ENCODE data around the gene SLC2A6. TPM values are rescaled to one million over a fixed set of nuclear protein-coding genes. Genes with fewer than 3 reads are reported as not detected.

Gene SLC2A6
- total RNA-seq, 1 experiment from 2014 or later, result 18.7 TPM

DNA sequence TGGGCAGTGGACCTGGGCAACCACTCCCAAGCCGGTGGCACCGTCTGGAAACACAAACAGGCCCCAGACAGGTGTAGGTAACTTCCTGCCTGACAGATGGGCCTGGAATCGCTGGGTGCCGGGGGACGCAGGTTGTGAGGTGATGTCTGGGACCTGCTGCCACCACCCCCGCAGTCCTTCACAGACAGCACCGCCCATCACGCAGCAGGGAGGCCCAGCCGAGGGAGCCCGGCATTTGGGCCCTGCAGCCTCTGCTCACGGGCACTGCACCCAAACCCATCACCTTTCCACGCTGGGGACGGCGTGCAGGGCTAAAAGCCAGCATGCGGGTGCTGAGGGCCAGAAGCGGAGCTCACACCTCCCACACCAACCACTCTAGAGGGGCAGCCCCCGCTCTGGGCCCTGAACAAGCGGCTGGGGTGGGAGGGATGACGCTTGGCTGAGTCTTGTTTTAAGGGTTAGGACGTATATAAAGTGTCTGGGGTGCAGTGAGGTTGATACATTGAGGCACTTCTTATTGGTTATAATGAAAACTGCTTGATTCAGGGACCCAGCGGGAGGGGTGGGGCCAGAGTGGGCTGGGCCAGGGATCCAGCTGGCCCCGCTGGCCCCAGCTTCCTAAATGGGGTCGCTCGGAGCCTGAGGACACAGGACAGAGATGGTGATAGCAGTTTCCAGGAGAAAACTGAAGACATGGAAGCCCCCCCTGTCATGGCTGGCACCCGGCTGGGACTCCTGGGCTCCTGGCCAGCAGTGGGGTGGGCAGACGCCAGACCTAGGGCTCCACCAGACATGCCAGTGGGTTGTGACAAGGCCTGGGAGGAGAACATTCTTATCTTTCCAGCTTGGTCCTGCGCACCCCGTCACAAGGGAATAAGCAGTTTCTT lies 34.6 kb upstream of the SLC2A6 start:
- no peaks in the 10 kb centered on the region for H4K20me1 ChIP-seq (ENCODE audit: control insufficient read depth, insufficient read depth, insufficient read length)
- H4K91ac ChIP-seq (ENCODE audit: insufficient read length, low read depth, low read length), result no peak overlapping the region
- no peak overlapping the region for H2BK12ac ChIP-seq (ENCODE audit: insufficient read length, low read depth, low read length)
- no peak for DNase-seq
- no peak overlapping the region for H3K27ac ChIP-seq (ENCODE audit: insufficient read length, low read depth, low read length)
- no peaks in the 10 kb centered on the region for H3K23me2 ChIP-seq (ENCODE audit: insufficient read length, low read depth, low read length, poor library complexity, severe bottlenecking)
- H3K4me2 ChIP-seq (ENCODE audit: insufficient read depth, insufficient read length, low read length), result no peak overlapping the region
- Mint-ChIP-seq H3K9me3 (no peaks in the 10 kb centered on the region), H3K4me3 (no peak overlapping the region), H3K4me1 (peaks cover 8 to 17% of the 10 kb centered on the region in 2 experiments), H3K27me3 (ENCODE audit: low read depth) (peaks cover 15% of the 10 kb centered on the region), H3K27ac (no peak overlapping the region), H3K36me3 (ENCODE audit: insufficient read depth in 1 of 3, low read depth in 3 of 3) (no peaks in the 10 kb centered on the region)
- no peak overlapping the region for H2AFZ ChIP-seq (ENCODE audit: low read length)
- H3K79me2 ChIP-seq (ENCODE audit: insufficient read depth, low read length), result no peaks in the 10 kb centered on the region
- TF ChIP-seq, protein P1, sequence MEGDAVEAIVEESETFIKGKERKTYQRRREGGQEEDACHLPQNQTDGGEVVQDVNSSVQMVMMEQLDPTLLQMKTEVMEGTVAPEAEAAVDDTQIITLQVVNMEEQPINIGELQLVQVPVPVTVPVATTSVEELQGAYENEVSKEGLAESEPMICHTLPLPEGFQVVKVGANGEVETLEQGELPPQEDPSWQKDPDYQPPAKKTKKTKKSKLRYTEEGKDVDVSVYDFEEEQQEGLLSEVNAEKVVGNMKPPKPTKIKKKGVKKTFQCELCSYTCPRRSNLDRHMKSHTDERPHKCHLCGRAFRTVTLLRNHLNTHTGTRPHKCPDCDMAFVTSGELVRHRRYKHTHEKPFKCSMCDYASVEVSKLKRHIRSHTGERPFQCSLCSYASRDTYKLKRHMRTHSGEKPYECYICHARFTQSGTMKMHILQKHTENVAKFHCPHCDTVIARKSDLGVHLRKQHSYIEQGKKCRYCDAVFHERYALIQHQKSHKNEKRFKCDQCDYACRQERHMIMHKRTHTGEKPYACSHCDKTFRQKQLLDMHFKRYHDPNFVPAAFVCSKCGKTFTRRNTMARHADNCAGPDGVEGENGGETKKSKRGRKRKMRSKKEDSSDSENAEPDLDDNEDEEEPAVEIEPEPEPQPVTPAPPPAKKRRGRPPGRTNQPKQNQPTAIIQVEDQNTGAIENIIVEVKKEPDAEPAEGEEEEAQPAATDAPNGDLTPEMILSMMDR (conservative IDR thresholded peaks at IDR 0.05), result no peak
- H4K8ac ChIP-seq (replicated peaks; ENCODE audit: insufficient read length, low read depth, low read length), result no peak overlapping the region
- no peak overlapping the region for H3K9ac ChIP-seq (ENCODE audit: extremely low read depth, insufficient read length, low read length)
- no peak overlapping the region for H3K18ac ChIP-seq (ENCODE audit: insufficient read length, low read depth, low read length)
- no peak overlapping the region for H2BK15ac ChIP-seq (ENCODE audit: low read depth, low read length)
- no peak overlapping the region; the same call in 1 of the 2 replicates for H3K14ac ChIP-seq (ENCODE audit: insufficient read depth, low read length)
- no peak overlapping the region for H3K4ac ChIP-seq (ENCODE audit: low read depth, low read length)
- no peak overlapping the region for H3K56ac ChIP-seq (ENCODE audit: insufficient read length, low read depth, low read length)
- H3K9me3 ChIP-seq (ENCODE audit: control insufficient read depth, low read depth, low read length), result no peaks in the 10 kb centered on the region
- H2AK5ac ChIP-seq (ENCODE audit: insufficient read length, low read length), result no peak overlapping the region
- no peak overlapping the region for H2BK5ac ChIP-seq (ENCODE audit: insufficient read length, low read length)
- no peak overlapping the region for H3T11ph ChIP-seq (ENCODE audit: low read length)
- H3K4me1 ChIP-seq (ENCODE audit: insufficient read depth, low read length), result peaks cover 2% of the 10 kb centered on the region; the same call in 1 of the 2 replicates
- H3K27me3 ChIP-seq (ENCODE audit: insufficient read depth, low read length), result no peaks in the 10 kb centered on the region
- no peak overlapping the region for H4K5ac ChIP-seq (ENCODE audit: insufficient read length, low read depth, low read length)
- H2BK20ac ChIP-seq (ENCODE audit: low read depth, low read length, poor library complexity, severe bottlenecking), result no peak overlapping the region
- no CpG with 5 or more reads among the region's 28 CpGs for WGBS (ENCODE audit: extremely low coverage, insufficient read length, low lambda C conversion rate)
- H2BK120ac ChIP-seq (ENCODE audit: low read depth, low read length, poor library complexity, severe bottlenecking), result no peak overlapping the region
- H3K79me1 ChIP-seq (ENCODE audit: insufficient read depth, low read depth, low read length, poor library complexity, severe bottlenecking), result no peaks in the 10 kb centered on the region
- no peak overlapping the region for H3K23ac ChIP-seq (ENCODE audit: insufficient read length, low read depth, low read length)
